Mesenchymal stem cell (in vitro differentiated cells and primary cell): ENCODE measurements around the gene ACHE.

Source experiments
- DNase-seq: peaks from one replicate; pipeline ENCODE4 v3.0.0-alpha.2; 2013
- H2AFZ ChIP-seq: one replicate; pipeline ENCODE4 v1.6.1; 2013; ENCODE audit warnings: low read depth, mild to moderate bottlenecking, control low read depth, inconsistent platforms, low read length, moderate library complexity
- H2AK5ac ChIP-seq: 2 replicates; pipeline ENCODE4 v1.6.1; 2013; ENCODE audit warnings: low read length, moderate library complexity, mild to moderate bottlenecking, inconsistent platforms; ENCODE audit not compliant: severe bottlenecking
- H2BK120ac ChIP-seq: one replicate; pipeline ENCODE4 v1.6.1; 2013; ENCODE audit warnings: low read depth, mild to moderate bottlenecking, inconsistent platforms, low read length, moderate library complexity
- H2BK12ac ChIP-seq, 2 experiments: one replicate each; pipeline ENCODE4 v1.6.1; 2013; ENCODE audit warnings: inconsistent platforms in 2 of 2, low read length in 2 of 2, mild to moderate bottlenecking in 2 of 2, moderate library complexity in 2 of 2, control low read depth in 1 of 2
- H2BK15ac ChIP-seq: one replicate; pipeline ENCODE4 v1.6.1; 2013; ENCODE audit warnings: mild to moderate bottlenecking, low read depth, inconsistent platforms; ENCODE audit not compliant: poor library complexity, severe bottlenecking
- H2BK5ac ChIP-seq: 2 replicates; pipeline ENCODE4 v1.6.1; 2013; ENCODE audit warnings: low read depth, mild to moderate bottlenecking, low read length, control low read depth, inconsistent platforms; ENCODE audit not compliant: poor library complexity, severe bottlenecking
- H3K14ac ChIP-seq, 2 experiments: one replicate each; pipeline ENCODE4 v1.6.1; 2013; ENCODE audit warnings: inconsistent platforms in 2 of 2, low read length in 2 of 2, control low read depth in 1 of 2, mild to moderate bottlenecking in 1 of 2, moderate library complexity in 1 of 2
- H3K18ac ChIP-seq, 2 experiments: one replicate each; pipeline ENCODE4 v1.6.1; 2013; ENCODE audit warnings: inconsistent platforms in 2 of 2, low read length in 2 of 2, control low read depth in 1 of 2, low read depth in 1 of 2, mild to moderate bottlenecking in 1 of 2
- H3K23ac ChIP-seq, 2 experiments: one replicate each; pipeline ENCODE4 v1.6.1; 2013; ENCODE audit warnings: inconsistent platforms in 2 of 2, low read length in 2 of 2, mild to moderate bottlenecking in 2 of 2, moderate library complexity in 2 of 2, control low read depth in 1 of 2
- H3K27ac ChIP-seq: 2 replicates; pipeline ENCODE4 v1.5.1; 2013; ENCODE audit warnings: mild to moderate bottlenecking, moderate library complexity, low read length, control low read depth, inconsistent platforms; ENCODE audit not compliant: poor library complexity, severe bottlenecking
- H3K27me3 ChIP-seq, 2 experiments: 2 replicates each; pipeline versions ENCODE4 v1.6.1 to v1.7.0; 2013; ENCODE audit warnings: low read length in 2 of 2, mild to moderate bottlenecking in 2 of 2, moderate library complexity in 2 of 2, control low read depth in 1 of 2, inconsistent platforms in 1 of 2; ENCODE audit not compliant: control insufficient read depth in 1 of 2, insufficient read depth in 1 of 2
- H3K36me3 ChIP-seq, 2 experiments: 2 replicates each; pipeline versions ENCODE4 v1.6.1 to v1.7.0; 2013; ENCODE audit warnings: low read length in 2 of 2, control low read depth in 1 of 2, inconsistent platforms in 1 of 2, low read depth in 1 of 2, mild to moderate bottlenecking in 1 of 2; ENCODE audit not compliant: insufficient read depth in 2 of 2, control insufficient read depth in 1 of 2
- H3K4ac ChIP-seq, 2 experiments: one replicate each; pipeline ENCODE4 v1.6.1; 2013; ENCODE audit warnings: inconsistent platforms in 2 of 2, low read length in 2 of 2, mild to moderate bottlenecking in 2 of 2, moderate library complexity in 2 of 2, control low read depth in 1 of 2, low read depth in 1 of 2
- H3K4me1 ChIP-seq: 2 replicates; pipeline ENCODE4 v1.6.1; 2013; ENCODE audit warnings: low read depth, low read length, control low read depth; ENCODE audit not compliant: control insufficient read depth, insufficient read depth
- H3K4me2 ChIP-seq: 2 replicates; pipeline ENCODE4 v1.6.1; 2013; ENCODE audit warnings: low read length, mild to moderate bottlenecking, inconsistent platforms; ENCODE audit not compliant: poor library complexity, severe bottlenecking
- H3K4me3 ChIP-seq, 2 experiments: 2 replicates each; pipeline versions ENCODE4 v1.5.1 to v1.7.0; 2013; ENCODE audit warnings: low read length in 2 of 2, mild to moderate bottlenecking in 2 of 2, control low read depth in 1 of 2, low read depth in 1 of 2; ENCODE audit not compliant: insufficient read depth in 1 of 2
- H3K79me1 ChIP-seq: replicated peaks from 2 replicates; pipeline ENCODE4 v1.6.1; 2013; ENCODE audit warnings: mild to moderate bottlenecking, control low read depth, low read length, inconsistent platforms; ENCODE audit not compliant: poor library complexity, severe bottlenecking
- H3K9ac ChIP-seq: 2 replicates; pipeline ENCODE4 v1.7.0; 2013; ENCODE audit warnings: mild to moderate bottlenecking, low read length, moderate library complexity
- H3K9me3 ChIP-seq: 2 replicates; pipeline ENCODE4 v1.7.0; 2013; ENCODE audit warnings: mild to moderate bottlenecking, low read length; ENCODE audit not compliant: control insufficient read depth
- H4K8ac ChIP-seq: one replicate; pipeline ENCODE4 v1.6.1; 2013; ENCODE audit warnings: inconsistent platforms, mild to moderate bottlenecking, low read length, moderate library complexity
- H4K91ac ChIP-seq: one replicate; pipeline ENCODE4 v1.6.1; 2013; ENCODE audit warnings: mild to moderate bottlenecking, low read length, inconsistent platforms
- WGBS: methylation state at CpG from one replicate; pipeline ENCODE4 v1.1.7; 2013; ENCODE audit warnings: mixed read lengths; 5-methylcytosine and 5-hydroxymethylcytosine counted together

ACHE gene

DNA sequence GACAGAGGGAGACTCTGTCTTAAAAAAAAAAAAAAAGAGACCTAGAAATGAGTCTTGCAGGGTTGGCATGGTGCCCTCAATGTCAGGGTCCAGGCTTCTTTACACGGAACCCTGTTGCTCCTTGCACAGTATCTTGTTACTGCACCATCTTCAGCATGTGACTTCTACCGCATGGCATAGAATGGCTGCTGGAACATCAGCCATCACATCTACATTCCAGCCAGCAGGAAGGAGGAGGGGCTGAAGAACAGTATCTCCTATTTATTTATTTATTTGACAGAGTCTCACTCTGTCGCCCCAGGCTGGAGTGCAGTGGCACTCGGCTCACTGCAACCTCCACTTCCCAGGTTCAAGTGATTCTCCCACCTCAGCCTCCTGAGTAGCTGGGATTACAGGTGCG lies 3.7 kb upstream of the ACHE start:
- no peak overlapping the region for H3K18ac ChIP-seq
- no peak for DNase-seq
- H3K9ac ChIP-seq, result no peak overlapping the region
- H2BK120ac ChIP-seq, result no peak overlapping the region
- no peaks in the 10 kb centered on the region for H3K9me3 ChIP-seq
- H3K4me1 ChIP-seq, result peaks cover 24% of the 10 kb centered on the region
- H2AK5ac ChIP-seq, result no peak overlapping the region
- no peaks in the 10 kb centered on the region for H3K36me3 ChIP-seq
- no peak overlapping the region for H3K23ac ChIP-seq
- no peak overlapping the region for H4K8ac ChIP-seq
- H3K14ac ChIP-seq, result no peak overlapping the region
- H3K4me2 ChIP-seq, result no peak overlapping the region
- no peak overlapping the region for H2BK5ac ChIP-seq
- no peak overlapping the region for H2BK12ac ChIP-seq
- no peak overlapping the region for H2BK15ac ChIP-seq
- WGBS, result 93% methylated on average over 4 of the region's 5 CpGs
- H2AFZ ChIP-seq, result no peak overlapping the region
- H4K91ac ChIP-seq, result no peak overlapping the region
- no peak overlapping the region for H3K4me3 ChIP-seq
- H3K27me3 ChIP-seq, result peaks cover 41 to 56% of the 10 kb centered on the region in 2 experiments
- H3K79me1 ChIP-seq, result no peaks in the 10 kb centered on the region
- no peak overlapping the region for H3K27ac ChIP-seq
- H3K4ac ChIP-seq, result no peak overlapping the region

DNA sequence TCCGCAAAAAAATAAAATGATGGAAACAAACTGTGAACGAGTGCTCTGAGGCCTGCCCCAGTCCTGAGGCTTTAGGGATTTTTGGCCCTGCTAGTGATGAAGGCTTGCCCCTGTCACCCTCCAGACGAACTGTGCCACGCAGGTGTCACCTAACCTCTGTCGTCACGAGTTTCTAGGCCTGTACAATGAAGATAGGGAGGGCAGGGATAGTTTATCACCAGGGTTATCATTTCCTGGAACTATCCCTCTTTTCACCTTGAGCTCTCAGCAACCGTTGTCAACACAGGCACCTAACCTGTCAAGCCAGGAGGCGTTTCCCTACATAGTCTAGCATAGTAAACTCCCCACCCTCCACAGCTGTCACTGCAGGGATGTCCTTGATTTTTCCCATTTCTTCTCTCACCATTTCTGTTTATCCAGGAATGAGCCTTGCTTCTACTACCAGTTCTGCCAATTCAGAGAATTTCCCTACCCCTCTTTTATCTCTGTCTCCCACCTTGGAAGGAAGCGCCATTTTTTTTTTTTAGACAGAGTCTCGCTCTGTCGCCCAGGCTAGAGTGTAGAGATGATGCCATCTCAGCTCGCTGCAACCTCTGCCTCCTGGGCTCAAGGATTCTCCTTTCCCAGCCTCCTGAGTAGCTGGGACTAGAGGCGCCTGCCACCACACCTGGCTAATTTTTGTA lies 2.2 kb upstream of the ACHE start:
- Histone ChIP-seq H3K4ac (no peak overlapping the region), H2BK15ac (no peak overlapping the region), H4K91ac (no peak overlapping the region), H3K18ac (no peak overlapping the region), H3K9me3 (no peaks in the 10 kb centered on the region), H2BK5ac (no peak overlapping the region), H3K79me1 (no peaks in the 10 kb centered on the region), H3K14ac (no peak overlapping the region), H3K27me3 (peaks cover 41 to 68% of the 10 kb centered on the region in 2 experiments), H2AFZ (no peak overlapping the region), H3K23ac (no peak overlapping the region), H2BK120ac (no peak overlapping the region), H2AK5ac (no peak overlapping the region), H3K9ac (no peak overlapping the region), H4K8ac (no peak overlapping the region), H3K4me3 (no peak overlapping the region), H3K4me1 (peaks cover 28% of the 10 kb centered on the region), H2BK12ac (no peak overlapping the region), H3K27ac (no peak overlapping the region), H3K36me3 (no peaks in the 10 kb centered on the region), H3K4me2 (no peak overlapping the region)
- no peak for DNase-seq
- WGBS, result 85% methylated on average over 12 of the region's 13 CpGs

DNA sequence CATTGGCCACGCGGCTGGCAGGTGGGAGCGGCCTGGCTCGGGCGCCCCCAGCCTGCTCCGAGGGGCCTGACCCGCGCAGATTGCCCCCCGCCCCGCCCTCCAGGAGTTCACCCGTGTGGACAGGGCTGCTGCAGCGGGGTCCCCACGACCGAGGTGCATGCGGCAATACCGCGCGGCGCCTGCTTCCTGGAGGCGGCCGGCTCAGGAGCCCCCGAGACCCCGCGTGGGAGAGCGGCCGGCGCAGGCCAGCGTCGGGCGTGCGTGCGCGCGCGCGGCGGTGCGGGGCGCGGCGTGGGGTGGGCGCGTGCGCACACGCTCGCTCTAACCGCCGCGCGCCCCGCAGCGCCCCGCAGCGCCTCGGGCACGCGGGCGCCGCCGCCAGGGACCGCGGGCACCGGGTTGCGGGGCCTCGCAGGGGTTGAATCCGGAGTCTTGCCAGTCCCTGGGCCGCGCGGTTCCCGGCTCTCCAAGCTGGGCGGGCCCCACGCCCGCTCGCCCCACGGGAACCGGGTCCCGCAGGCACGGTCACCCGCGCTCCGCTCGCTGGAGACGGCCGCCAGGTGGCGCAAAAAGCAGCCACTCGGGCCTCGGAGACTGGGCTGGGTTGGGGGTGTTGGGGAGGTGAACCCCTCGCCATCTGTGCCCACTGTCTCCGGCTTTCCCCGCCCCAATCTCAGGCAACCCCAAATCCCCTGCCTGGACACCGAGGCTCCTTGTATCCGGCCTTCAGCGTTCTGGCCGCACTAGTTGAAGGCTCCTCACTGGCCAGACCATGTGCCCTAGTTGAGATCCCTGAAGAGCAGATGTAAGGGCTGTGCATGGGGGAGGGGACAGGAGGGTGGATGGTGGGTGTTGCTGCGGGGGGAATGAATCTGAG lies 1.3 kb upstream of the ACHE start:
- peaks cover 28% of the 10 kb centered on the region for H3K4me1 ChIP-seq
- WGBS, result 4% methylated on average over 56 of the region's 95 CpGs
- no peak overlapping the region for H4K91ac ChIP-seq
- peak overlapping the region; percentile 68 for H2AFZ ChIP-seq
- no peak overlapping the region for H3K18ac ChIP-seq
- no peak overlapping the region for H2BK5ac ChIP-seq
- H3K79me1 ChIP-seq, result no peaks in the 10 kb centered on the region
- no peak overlapping the region for H2AK5ac ChIP-seq
- no peak for DNase-seq
- peaks cover 39 to 69% of the 10 kb centered on the region in 2 experiments for H3K27me3 ChIP-seq
- peak overlapping the region in 1 of 2 experiments; percentile 48 for H3K4me3 ChIP-seq
- H2BK120ac ChIP-seq, result no peak overlapping the region
- no peak overlapping the region for H4K8ac ChIP-seq
- H3K4me2 ChIP-seq, result peak overlapping the region; percentile 79
- no peak overlapping the region for H2BK12ac ChIP-seq
- H3K27ac ChIP-seq, result no peak overlapping the region
- no peak overlapping the region for H3K23ac ChIP-seq
- no peaks in the 10 kb centered on the region for H3K36me3 ChIP-seq
- no peak overlapping the region for H3K9ac ChIP-seq
- H3K4ac ChIP-seq, result no peak overlapping the region
- H3K9me3 ChIP-seq, result no peaks in the 10 kb centered on the region
- no peak overlapping the region for H2BK15ac ChIP-seq
- no peak overlapping the region for H3K14ac ChIP-seq
